ENCODE results near the gene FLCN.
"Not testable (repeated sequence)": the region's sequence is repeated elsewhere in the genome, so short reads cannot be mapped to it uniquely, and the experiment has no call there.

The FLCN gene

GRCh38 chr17:17206124-17206912 is 30.6 kb downstream of the FLCN start, which contains the start of gene PLD6:
Gene PLD6, minus strand, starts transcription at chr17:17206333. Its CDS starts 47 bp downstream, at chr17:17206286.
- peak; percentile 92 for DNase-seq

- peak; percentile 80 for DNase-seq
Observed at GRCh38 chr17:17205368-17206123, 31.4 kb downstream of the FLCN start.

GRCh38 chr17:17204635-17205231 is 32.2 kb downstream of the FLCN start:
- peak; percentile 31 for DNase-seq

GRCh38 chr17:17204041-17204591 is 32.9 kb downstream of the FLCN start:
- no peak for DNase-seq

GRCh38 chr17:17203173-17203730 is 33.7 kb downstream of the FLCN start:
- no peak for DNase-seq

- DNase-seq: no peak
Observed at GRCh38 chr17:17201907-17202306, 35.1 kb downstream of the FLCN start.

GRCh38 chr17:17201271-17201670 is 35.7 kb downstream of the FLCN start:
- DNase-seq: no peak

- no peak for DNase-seq
Observed at GRCh38 chr17:17200831-17201230, 36.1 kb downstream of the FLCN start.

- no peak for DNase-seq
Observed at GRCh38 chr17:17200311-17200710, 36.7 kb downstream of the FLCN start.

GRCh38 chr17:17198281-17198680 is 38.7 kb downstream of the FLCN start:
- no peak for DNase-seq

GRCh38 chr17:17196776-17197175 is 40.2 kb downstream of the FLCN start:
- no peak for DNase-seq

- not testable (repeated sequence) for DNase-seq
Observed at GRCh38 chr17:17195466-17195865, 41.5 kb downstream of the FLCN start.

GRCh38 chr17:17191961-17192381 is 45.0 kb downstream of the FLCN start:
- DNase-seq: no peak

GRCh38 chr17:17191346-17191792 is 45.6 kb downstream of the FLCN start:
- DNase-seq: no peak

- no peak for DNase-seq
Observed at GRCh38 chr17:17190188-17190587, 46.8 kb downstream of the FLCN start.

- DNase-seq: no peak
Observed at GRCh38 chr17:17189559-17189958, 47.4 kb downstream of the FLCN start.

GRCh38 chr17:17188586-17188985 is 48.4 kb downstream of the FLCN start:
- no peak for DNase-seq

- no peak for DNase-seq
Observed at GRCh38 chr17:17186551-17187505, 50.1 kb downstream of the FLCN start.

- no peak for DNase-seq
Observed at GRCh38 chr17:17186051-17186450, 50.9 kb downstream of the FLCN start.

- DNase-seq: not testable (repeated sequence)
Observed at GRCh38 chr17:17184985-17185757, 51.8 kb downstream of the FLCN start.

- no peak for DNase-seq
Observed at GRCh38 chr17:17183744-17184143, 53.2 kb downstream of the FLCN start.

All from hematopoietic multipotent progenitor cell treated with erythropoietin and hydrocortisone succinate and interleukin-3 and kit ligand, for 6 days (in vitro differentiated cells).